HG03469 (cell line): Measurements from ENCODE around the gene NT5C3A.
A peak's percentile ranks its signal among the peaks of the same experiment; 100 is the strongest.

Source experiments
- ATAC-seq: cut with Tn5 transposase; IDR thresholded peaks from one replicate; pipeline ENCODE4 v1.9.1; 2021; ENCODE audit warnings: mild to moderate bottlenecking, moderate library complexity, moderate number of reproducible peaks; ENCODE audit not compliant: unreplicated experiment

The NT5C3A gene

GRCh38 chr7:33076737-33077136 is 14.2 kb upstream of the NT5C3A start:
- no peak for ATAC-seq

DNA sequence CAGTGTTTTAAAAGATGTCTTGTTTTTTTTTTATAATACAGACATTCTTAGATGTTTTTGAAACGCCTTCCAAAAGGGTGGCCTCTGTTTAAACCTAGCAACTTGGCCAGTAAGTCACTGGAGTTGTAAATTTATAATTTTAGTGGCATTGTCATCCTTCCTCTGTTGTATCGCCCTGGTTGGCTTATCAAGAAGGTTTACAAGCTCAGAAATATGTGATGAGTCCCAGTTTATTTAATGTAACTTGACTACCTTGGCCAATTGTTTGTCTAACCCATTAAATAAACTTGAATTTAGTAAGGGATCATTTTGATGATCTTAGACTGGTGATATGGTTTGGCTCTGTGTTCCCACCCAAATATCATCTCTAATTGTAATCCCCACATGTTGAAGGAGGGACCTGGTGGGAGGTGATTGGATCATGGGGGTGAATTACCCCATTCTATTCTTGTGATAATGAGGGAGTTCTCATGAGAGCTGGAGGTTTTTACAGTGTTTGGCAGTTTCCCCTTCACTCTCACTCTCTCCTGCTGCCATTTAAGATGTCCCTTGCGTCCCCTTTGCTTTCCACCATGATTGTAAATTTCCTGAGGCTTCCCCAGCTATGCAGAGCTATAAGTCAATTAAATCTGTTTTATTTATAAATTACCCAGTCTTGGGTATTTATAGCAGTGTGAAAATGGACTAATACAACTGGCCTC is 13.4 kb upstream of the NT5C3A start:
- ATAC-seq, result no peak

DNA sequence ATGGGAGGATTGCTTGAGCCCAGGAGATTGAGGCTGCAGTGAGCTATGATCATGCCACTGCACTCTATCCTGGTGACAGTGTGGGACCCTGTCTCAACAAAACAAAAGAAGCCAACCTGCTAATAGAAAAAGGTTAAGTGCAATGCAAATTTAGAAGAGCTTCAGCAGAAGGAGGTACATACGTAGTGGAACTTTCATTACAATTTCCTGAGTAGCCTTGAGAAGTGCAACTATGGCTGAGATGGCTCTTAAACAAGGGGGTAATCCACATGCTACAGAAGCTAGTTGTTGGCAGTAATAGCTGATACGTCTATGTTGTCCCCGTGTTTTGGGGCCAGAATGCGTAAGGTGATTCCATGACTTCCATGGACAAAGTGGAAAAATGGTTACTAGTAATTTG is 10.7 kb upstream of the NT5C3A start:
- ATAC-seq, result no peak

DNA sequence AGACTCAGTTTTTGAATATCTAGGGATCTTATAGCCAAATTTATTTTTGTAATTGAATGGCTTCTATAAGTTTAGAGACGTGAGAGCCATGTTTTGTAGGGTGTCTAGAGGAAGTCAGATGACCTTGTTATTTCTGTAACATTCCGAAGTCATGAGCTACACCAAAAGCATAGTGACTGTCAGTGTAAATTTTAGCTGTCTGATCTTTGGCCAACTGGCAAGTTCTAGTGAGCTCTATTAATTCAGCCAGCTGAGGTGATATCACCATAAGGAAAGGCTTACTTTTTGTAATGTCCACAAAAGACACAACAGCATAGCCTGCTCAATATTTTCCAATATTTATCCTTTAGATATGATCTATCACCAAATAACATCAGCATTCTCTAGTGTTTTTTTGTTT is 9.9 kb upstream of the NT5C3A start:
- ATAC-seq, result no peak

DNA sequence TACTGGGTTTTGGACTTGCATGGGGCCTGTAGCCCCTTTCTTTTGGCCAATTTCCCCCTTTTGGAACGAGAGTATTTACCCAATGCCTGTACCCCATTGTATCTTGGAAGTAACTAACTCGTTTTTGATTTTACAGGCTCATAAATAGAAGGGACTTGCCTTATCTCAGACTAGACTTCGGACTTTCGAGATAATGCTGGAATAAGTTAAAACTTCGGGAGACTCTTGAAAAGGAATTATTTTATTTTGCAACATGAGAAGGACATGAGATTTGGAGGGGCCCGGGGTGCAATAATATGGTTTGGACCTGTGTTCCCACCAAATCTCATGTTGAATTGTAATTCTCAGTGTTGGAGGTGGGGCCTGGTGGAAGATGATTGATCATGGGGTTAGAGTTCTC is 8.3 kb upstream of the NT5C3A start:
- ATAC-seq, result no peak

GRCh38 chr7:33070277-33070676 is 7.7 kb upstream of the NT5C3A start:
- ATAC-seq, result no peak

DNA sequence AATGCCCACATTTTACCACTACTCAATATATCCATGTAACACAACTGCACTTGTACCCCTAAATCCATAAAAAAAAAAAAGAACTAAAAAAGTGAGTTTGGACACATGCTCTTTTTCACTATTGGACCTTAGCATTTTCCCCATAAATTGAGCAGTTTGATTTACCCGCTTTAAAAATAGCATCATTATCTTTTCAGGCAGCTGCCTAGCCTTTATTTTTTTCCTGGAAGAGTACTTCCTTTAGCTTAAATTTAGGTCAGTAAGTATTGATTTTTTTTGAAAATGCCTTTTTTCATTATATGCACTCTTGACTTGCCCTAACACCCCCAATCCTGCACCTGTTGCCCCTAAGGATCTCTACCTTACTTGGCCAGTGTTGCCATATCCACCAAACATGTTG is 5.3 kb upstream of the NT5C3A start:
- no peak for ATAC-seq

DNA sequence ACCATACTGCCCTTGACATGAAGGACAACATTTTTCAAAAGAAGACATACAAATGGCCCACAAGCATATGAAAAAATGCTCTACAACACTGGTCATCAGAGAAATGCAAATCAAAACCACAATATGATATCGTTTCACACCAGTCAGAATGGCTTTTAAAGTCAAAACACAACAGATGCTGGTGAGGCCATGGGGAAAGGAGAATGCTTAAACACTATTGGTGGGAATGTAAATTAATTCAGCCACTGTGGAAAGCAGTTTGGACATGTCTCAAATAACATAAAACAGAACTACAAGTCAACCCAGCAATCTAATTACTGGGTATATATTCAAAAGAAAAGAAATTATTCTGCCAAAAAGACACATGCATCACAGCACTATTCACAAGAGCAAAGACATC is 4.2 kb upstream of the NT5C3A start:
- ATAC-seq, result no peak

GRCh38 chr7:33065981-33066380 is 3.4 kb upstream of the NT5C3A start:
- ATAC-seq, result no peak

GRCh38 chr7:33062782-33063443 is 337 bp upstream of the NT5C3A start:
- ATAC-seq, result peak; percentile 90

DNA sequence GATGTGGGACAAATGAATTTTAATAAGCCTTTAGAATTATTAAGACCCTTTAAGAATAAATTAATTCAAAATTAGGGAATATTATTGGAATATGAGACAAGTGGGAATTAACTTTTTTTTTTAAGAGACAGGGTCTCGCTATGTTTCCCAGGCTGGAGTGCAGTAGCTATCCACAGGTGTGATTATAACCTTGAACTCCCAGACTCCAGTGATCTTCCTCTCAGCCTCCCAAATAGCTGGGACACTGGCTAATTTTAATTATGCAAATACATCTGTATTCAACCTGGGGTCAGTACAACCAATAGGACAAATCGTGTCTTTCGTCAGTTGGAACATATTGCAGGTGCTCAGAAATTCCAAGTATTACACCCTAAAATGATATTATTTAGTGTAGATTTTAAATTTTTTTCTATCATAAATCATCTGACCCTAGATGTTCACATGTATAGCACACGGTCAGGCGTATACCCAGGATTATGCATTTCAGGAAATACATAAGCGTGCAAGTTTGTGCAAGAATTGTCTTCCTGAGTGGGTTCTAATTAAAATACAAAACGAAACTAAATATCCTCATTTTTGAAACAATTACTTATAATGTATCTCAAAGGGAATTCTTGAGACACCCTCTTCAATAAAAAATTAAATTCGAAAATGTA is 1.2 kb downstream of the NT5C3A start:
- no peak for ATAC-seq

DNA sequence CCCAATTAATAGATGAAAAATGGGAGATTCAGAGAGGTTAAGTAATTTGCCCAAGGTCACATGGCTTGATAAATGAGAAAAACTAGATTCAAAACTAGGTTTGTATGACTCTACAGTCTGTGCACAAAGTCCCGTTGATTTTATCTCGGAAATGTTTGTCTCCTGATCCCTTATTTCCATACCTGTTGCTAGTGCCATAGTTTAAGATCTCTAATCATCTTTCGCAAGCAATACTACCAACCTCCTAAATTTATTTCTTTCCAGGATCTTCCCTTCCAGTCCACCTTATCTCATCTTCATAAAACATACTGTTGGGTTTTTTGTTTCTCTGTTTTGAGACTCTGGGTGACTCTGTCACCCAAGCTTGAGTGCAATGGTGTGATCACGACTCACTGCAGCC is 2.9 kb downstream of the NT5C3A start:
- ATAC-seq, result no peak

DNA sequence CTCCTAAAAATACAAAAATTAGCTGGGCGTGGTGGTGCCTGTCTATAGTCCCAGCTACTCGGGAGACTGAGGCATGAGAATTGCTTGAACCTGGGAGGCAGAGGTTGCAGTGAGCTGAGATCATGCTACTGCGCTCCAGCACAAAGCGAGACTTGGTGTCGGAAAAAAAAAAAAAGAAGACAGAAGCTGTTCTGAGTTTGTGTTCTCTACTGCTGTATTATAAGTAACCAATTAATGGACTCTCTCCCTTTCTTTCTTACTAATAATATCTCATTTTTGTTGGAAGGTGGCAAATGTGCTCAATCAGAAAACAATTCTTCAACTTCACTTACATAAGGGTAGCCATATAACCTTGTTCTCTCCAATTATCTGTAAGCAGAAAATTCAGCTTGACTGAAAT is 7.4 kb downstream of the NT5C3A start:
- no peak for ATAC-seq

- no peak for ATAC-seq
Measured at GRCh38 chr7:33054261-33054964, 8.2 kb downstream of the NT5C3A start.

DNA sequence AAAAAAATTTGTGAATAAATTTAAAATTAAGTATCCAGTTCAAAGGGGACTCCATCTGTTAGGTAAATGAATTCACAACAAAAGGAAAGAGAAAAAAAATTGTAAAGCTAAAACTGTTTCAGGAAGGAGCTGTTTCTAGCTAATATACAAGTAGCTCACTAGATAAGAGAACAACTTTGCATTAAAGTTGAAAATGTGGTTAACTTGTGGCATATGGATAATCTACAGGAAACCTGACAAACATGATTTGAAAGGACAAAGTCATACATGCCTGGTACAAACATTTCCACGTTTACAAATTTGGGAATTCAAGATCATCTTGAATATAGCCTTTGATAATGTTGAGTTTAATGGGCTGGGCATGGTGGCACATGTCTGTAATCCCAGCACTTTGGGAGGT is 8.9 kb downstream of the NT5C3A start:
- ATAC-seq, result no peak

DNA sequence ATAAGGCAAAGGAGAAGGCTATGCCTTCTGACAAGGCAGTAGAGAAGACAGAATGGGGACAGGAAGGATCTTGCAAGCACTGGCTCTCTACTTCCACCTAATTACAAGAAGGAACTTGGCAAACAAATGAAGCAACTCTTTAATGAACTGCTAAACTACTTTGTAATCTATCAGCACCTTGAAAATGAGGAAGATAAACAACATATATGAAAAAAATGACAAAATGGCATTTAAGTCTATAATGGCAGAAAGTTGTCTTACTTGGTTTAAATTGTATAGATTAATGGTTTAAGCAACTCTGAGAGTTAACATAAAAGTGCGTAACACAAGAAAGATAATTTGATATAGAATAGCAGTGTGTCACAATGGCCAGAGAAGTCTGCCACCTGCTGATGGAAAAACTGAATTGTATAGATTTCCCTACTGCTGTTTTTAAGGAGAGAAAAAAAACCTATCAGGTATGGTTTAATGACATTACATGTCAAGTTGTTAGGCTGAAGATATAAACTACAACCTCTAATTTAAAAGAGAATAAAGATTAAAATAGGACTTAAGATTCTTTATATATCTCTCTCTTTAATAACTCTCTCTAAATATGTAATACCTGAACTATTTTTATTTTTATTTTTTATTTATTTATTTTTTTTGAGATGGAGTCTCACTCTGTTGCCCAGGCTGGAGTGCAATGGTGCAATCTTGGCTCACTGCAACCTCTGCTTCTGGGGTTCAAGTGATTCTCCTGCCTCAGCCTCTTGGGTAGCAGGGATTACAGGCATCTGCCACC is 11.8 kb downstream of the NT5C3A start:
- peak; percentile 40 for ATAC-seq

GRCh38 chr7:33048704-33049103 is 13.9 kb downstream of the NT5C3A start:
- ATAC-seq, result no peak

DNA sequence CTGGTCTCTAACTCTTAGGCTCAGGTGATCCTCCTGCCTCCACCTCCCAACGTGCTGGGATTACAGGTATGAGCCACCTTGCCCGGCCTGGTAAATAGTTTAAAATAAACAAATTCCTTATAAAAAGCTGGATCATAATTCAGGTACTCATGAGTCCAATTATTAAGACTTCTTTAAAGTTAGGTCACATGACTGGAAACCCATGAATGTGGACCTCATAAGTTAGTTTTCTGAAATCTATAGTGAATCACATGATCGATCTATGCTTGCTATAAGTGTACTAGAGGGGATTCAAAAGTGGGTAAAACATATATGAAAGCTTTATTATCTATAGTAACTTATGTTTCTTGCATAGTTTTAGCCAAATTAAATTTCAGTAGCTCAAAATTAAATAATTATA is 14.3 kb downstream of the NT5C3A start:
- ATAC-seq, result no peak

GRCh38 chr7:33044986-33045385 is 17.6 kb downstream of the NT5C3A start:
- peak; percentile 26 for ATAC-seq

GRCh38 chr7:33044401-33044718 is 18.2 kb downstream of the NT5C3A start:
- no peak for ATAC-seq
